Adipocyte (in vitro differentiated cells): Measurements from ENCODE around the gene PRSS21.

ENCODE experiments used
- DNase-seq: peaks from one replicate; pipeline ENCODE4 v3.0.0-alpha.2; 2015; ENCODE audit warnings: low read depth
- H3K27me3 ChIP-seq: replicated peaks from 2 replicates; pipeline ENCODE4 v1.7.0; 2013; ENCODE audit warnings: mild to moderate bottlenecking, low read length, moderate library complexity; ENCODE audit not compliant: control insufficient read depth, insufficient read depth
- H3K36me3 ChIP-seq: 2 replicates; pipeline ENCODE4 v1.7.0; 2013; ENCODE audit warnings: low read length, mild to moderate bottlenecking, moderate library complexity; ENCODE audit not compliant: control insufficient read depth, insufficient read depth, severe bottlenecking
- H3K4me1 ChIP-seq: 2 replicates; pipeline ENCODE4 v1.7.0; 2013; ENCODE audit warnings: mild to moderate bottlenecking, low read length, moderate library complexity; ENCODE audit not compliant: control insufficient read depth, insufficient read depth
- H3K4me3 ChIP-seq: 2 replicates; pipeline ENCODE4 v1.7.0; 2013; ENCODE audit warnings: mild to moderate bottlenecking, low read length, moderate library complexity
- H3K9ac ChIP-seq: 2 replicates; pipeline ENCODE4 v1.7.0; 2013; ENCODE audit warnings: mild to moderate bottlenecking, low read length, moderate library complexity
- H3K9me3 ChIP-seq: 2 replicates; pipeline ENCODE4 v1.7.0; 2013; ENCODE audit warnings: mild to moderate bottlenecking, low read length, moderate library complexity; ENCODE audit not compliant: control insufficient read depth

Gene PRSS21

DNA sequence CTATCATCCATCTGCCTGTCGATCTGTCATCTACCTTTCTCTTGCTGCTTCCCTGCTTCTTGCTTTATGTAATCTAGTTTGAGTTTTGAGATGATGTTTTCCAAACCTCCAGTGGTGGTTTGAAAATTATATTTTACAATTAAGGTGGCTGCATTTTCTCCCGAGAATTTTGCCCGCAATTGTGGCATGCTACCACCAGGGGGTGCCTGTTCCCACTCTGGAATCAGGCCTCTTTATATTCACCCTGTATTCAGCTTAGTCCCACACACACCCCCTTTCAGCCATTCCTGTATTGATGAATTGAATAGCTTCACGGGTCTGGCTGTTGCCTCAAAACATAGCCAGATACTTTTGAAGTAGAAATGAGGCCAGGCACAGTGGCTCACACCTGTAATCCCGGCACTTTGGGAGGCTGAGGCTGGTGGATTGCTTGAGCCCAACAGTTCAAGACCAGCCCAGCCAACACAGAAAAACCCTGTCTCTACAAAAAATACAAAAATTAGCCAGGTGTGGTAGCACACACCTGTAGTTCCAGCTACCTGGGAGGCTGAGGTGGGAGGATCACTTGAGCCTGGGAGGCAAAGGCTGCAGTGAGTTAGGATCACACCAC is 37.8 kb downstream of the PRSS21 start:
- peaks cover 8% of the 10 kb centered on the region for H3K9me3 ChIP-seq
- peaks cover 15% of the 10 kb centered on the region for H3K27me3 ChIP-seq
- no peak overlapping the region for H3K4me3 ChIP-seq
- no peak for DNase-seq
- H3K9ac ChIP-seq, result no peak overlapping the region
- H3K4me1 ChIP-seq, result no peaks in the 10 kb centered on the region
- H3K36me3 ChIP-seq, result no peaks in the 10 kb centered on the region

DNA sequence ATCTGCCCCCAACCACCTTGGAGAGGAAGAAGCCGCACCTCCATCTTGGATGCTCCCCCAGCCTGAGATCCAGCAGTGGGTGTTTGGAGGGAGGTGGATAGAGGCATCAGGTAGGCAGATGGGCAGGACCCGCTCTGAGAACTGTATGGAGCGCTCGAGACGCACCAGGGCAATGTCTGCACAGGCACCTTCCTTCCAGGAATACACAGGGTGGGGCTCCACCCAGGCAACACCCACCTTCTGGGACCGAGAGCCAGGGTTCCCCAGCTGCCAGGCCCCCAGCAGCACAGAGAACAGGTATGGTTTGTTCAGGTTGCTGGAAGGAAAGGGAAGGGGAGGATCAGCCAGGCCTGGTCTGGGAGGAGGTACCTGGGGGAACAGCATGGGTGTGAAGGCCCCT is 38.5 kb downstream of the PRSS21 start:
- no peak for DNase-seq
- no peaks in the 10 kb centered on the region for H3K4me1 ChIP-seq
- peaks cover 8% of the 10 kb centered on the region for H3K9me3 ChIP-seq

DNA sequence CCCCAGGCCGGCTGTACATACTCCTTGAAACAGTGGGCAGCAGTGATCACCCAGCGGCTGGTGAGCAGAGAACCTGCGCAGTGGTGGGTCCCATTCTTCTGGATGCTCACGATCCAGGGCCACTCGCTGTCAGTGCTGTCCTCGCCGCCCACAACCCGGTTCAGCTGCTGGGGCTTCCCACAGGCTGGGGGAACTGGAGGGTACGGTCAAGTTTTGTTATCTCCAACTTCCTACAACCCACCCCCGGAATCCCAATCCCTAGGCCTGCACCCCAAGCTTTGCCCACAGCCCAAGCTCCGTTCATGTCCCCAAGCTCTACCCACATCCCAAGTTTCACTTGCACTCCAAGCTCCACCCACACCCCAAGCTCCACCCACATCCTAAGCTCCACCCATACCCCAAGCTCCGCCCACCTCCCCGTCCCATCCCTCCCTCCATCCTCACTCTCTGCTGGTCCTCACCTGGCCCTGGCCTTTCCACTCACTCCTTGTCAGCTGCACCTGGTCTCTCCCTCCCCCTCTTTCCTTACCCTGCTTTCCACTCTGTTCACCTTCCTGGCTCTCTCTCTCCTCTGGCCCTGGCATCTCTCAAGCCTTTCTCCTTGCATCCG is 39.1 kb downstream of the PRSS21 start:
- peaks cover 12% of the 10 kb centered on the region for H3K9me3 ChIP-seq
- no peak overlapping the region for H3K4me3 ChIP-seq
- H3K27me3 ChIP-seq, result peaks cover 15% of the 10 kb centered on the region
- DNase-seq, result no peak
- H3K9ac ChIP-seq, result no peak overlapping the region
- H3K4me1 ChIP-seq, result no peaks in the 10 kb centered on the region
- H3K36me3 ChIP-seq, result no peaks in the 10 kb centered on the region

More for the DNA sequence above, 38.5 kb downstream of the PRSS21 start:
- no peaks in the 10 kb centered on the region for H3K36me3 ChIP-seq
- H3K4me3 ChIP-seq, result no peak overlapping the region
- peaks cover 15% of the 10 kb centered on the region for H3K27me3 ChIP-seq
- H3K9ac ChIP-seq, result no peak overlapping the region

DNA sequence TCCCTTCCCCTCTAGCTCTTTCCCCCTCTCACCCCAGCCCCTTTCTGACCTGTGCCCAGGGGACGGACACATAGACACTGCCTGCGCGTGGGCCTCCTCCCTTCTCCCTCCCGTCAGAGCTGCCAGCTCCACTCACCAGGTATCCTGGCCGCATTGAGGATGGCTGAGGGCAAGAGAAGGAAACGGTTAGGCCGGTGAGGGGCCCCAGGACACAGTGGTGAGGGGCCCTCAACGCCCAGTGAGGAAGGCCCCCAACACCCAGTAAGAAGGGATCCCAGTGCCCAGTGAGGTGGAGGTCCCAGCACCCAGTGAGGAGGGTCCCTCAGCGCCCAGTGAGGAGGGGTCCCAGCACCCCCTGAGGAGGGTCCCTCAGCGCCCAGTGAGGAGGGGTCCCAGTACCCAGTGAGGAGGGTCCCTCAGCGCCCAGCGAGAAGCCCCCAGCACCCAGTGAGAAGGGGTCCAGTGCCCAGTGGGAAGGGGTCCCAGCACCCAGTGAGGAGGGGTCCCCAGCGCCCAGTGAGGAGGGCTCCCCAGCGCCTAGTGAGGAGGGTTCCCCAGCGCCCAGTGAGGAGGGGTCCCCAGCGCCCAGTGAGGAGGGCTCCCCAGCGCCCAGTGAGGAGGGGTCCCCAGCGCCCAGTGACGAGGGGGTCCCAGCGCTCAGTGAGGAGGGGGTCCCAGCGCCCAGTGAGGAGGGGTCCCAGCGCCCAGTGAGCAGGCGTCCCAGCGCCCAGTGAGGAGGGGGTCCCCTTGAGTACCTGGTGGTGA is 39.8 kb downstream of the PRSS21 start:
- Histone ChIP-seq H3K36me3 (no peaks in the 10 kb centered on the region), H3K4me1 (no peaks in the 10 kb centered on the region), H3K9ac (no peak overlapping the region), H3K9me3 (peaks cover 15% of the 10 kb centered on the region), H3K4me3 (no peak overlapping the region), H3K27me3 (peaks cover 15% of the 10 kb centered on the region)
- no peak for DNase-seq

DNA sequence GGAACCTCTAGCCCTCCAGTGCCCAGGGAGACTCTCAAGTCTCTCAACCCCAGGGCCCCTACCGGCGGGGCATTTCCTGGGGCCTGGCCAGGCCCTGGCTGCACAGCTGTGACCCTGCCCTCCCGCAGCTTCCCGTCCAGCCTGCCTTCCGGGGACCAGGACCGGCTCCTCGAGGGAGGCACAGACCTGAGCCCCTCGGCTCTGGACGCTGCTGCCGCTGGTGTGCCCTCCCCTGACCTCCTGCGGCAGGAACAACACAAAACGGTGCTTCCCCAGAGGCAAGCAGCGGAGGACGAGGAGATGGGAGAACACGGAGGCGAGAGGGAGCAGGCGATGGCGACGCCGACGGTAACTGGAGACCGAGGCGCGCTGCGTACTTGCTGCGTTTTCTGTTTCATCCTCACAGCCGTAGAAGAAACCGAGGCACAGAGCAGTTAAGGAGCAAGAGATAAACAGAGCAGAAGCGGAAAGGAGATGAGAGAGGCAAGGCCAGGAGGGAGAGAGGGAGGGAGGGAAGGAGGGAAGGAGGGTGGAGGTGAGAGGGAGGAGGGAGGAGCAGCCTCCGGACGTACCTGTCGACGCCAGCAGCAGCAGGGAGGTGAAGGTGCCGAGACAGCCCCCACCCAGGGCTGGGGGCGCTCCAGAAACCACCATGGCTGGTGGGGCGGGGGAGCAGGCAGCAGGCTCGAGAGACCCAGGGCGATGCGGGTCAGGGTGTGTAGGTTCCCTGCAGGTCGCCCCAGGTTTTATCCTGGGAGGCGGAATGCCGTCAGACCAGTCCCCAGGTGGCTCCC is 40.6 kb downstream of the PRSS21 start, which contains the start of gene PRSS22:
PRSS22 (minus strand) TSS at position 720 of the 794 bp plus-strand sequence; CDS start at position 654, 66 bp downstream.
- Histone ChIP-seq H3K36me3 (no peaks in the 10 kb centered on the region), H3K9me3 (peaks cover 15% of the 10 kb centered on the region), H3K4me3 (no peak within 1 kb of the TSS), H3K9ac (no peak within 1 kb of the TSS), H3K27me3 (peaks cover 15% of the 10 kb centered on the region), H3K4me1 (no peaks in the 10 kb centered on the region)
- no peak for DNase-seq

DNA sequence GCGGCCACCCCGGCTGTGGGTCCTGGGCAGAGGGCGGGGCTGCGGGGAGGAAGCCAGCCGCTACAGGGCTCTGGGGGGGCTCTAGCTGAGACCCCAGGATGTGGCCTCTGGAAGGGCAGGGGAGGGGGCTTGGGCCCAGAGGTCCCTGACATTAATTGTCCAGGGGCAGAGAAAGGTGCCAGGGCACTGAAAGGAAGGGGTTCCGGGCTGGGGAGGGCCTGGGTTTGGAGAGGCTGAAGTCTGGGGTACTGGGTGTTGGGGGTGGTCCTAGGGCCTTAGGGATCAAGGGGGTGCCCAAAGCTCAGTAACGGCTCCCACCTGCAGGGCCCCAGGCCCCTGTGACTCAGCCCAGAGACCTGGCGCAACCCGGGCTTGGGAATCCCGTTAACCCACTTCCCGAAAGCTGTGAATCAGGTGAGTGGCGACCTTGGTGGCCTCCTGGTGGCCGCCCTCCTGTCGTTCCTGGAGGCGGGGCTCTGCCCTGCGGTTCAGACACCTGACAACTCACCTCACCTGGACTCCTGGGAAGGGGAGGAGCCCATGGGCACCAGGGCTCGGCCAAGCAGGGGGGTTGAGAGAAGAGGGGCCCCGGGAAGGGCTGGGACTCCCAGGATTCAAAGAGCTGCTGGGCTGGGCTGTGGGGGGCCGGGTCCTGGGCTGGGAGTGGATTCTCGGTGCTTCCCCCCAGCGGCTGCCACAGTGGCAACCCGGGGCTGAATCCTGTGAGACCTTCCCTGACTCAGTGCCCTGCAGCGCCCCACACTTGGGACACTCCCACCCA is 41.4 kb downstream of the PRSS21 start:
- H3K27me3 ChIP-seq, result peaks cover 15% of the 10 kb centered on the region
- no peaks in the 10 kb centered on the region for H3K4me1 ChIP-seq
- H3K36me3 ChIP-seq, result no peaks in the 10 kb centered on the region
- no peak overlapping the region for H3K9ac ChIP-seq
- DNase-seq, result no peak
- peaks cover 15% of the 10 kb centered on the region for H3K9me3 ChIP-seq
- no peak overlapping the region for H3K4me3 ChIP-seq

DNA sequence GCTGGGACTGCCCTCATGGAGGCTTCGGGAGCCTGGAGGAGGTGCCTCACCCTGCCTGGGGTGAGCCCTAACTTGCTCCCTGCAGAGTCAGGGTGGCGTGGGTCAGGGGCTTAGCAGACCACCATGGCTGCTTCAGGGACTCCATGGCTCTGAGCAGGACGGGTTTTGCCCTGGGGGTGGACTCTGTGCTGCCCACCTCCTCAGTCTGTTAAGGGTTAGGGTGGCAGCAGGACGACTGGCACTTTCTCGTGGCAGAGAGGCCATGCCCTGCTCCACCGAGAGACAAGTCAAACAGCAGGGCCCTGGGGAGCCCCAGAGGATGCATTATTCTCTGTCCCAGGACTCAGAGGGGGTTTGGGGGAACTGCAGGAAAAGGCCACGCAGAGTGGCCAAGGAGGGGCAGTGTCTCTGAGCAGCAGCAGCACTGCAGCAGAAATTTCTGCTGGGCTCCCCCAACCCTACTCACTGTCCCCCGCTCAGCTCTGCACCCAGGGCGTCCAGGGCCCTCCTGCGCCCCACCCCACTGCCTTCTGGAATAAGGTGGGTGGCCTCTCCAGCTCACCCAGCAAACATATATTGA is 42.7 kb downstream of the PRSS21 start:
- Histone ChIP-seq H3K27me3 (peaks cover 9% of the 10 kb centered on the region), H3K9ac (no peak overlapping the region)

DNA sequence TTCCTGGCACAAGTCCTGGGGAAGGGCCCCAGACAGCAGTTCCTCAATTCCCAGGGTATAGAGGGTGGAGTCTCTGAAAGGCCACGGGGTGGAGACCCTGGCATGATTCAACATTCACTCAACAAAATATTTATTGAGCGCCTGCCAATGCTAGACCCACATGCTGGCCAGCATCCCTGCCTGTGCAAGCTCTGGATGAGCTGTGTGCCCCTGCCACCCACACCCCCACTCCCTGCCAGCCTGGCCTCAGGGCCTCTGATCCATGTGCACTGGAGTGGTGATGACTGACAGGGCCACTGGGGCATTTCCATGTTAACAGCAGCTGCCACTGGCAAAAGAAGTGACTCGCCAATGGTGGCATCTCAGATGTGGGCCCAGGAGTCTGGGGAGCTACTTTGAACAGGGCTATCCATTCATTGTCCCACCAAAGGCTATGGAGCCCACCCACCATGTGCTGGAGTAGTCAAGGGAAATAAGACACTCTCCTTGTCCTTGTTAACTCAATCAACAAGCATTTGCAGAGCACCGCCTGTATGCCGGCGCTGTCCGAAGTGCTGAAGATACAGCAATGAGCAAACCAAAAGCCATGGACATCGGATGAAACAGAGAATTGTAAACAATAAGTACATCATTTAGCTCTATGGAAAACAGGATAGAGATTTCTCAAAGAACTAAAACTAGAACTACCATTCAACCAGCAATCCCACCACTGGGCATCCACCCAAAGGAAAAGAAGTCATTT is 44.0 kb downstream of the PRSS21 start:
- H3K9me3 ChIP-seq, result peaks cover 8% of the 10 kb centered on the region
- no peak overlapping the region for H3K9ac ChIP-seq
- no peak overlapping the region for H3K4me3 ChIP-seq
- peaks cover 9% of the 10 kb centered on the region for H3K27me3 ChIP-seq
- no peak for DNase-seq
- H3K4me1 ChIP-seq, result no peaks in the 10 kb centered on the region
- H3K36me3 ChIP-seq, result no peaks in the 10 kb centered on the region

More for the DNA sequence above, 42.7 kb downstream of the PRSS21 start:
- Histone ChIP-seq H3K4me3 (no peak overlapping the region), H3K36me3 (no peaks in the 10 kb centered on the region), H3K9me3 (peaks cover 8% of the 10 kb centered on the region), H3K4me1 (no peaks in the 10 kb centered on the region)
- no peak for DNase-seq

DNA sequence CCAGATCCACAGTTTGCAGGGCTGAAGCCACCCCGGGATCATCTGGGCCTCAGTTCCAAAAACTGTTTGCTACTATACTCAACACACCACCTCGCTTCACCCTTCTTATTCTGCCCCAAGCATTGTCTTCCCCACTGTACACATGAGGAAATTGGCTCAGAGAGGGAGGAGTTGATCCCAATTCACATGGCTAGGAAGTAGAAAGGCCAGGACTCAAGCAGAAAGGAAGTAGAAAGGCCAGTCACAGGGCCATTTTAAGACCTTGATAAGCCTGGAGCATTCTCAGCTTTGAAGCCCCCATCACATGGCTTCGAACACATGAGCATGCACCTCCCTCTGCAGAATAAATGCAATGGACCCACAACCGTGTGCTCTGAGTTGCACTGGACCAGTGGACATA is 48.6 kb downstream of the PRSS21 start:
- DNase-seq, result no peak
- H3K27me3 ChIP-seq, result no peaks in the 10 kb centered on the region

DNA sequence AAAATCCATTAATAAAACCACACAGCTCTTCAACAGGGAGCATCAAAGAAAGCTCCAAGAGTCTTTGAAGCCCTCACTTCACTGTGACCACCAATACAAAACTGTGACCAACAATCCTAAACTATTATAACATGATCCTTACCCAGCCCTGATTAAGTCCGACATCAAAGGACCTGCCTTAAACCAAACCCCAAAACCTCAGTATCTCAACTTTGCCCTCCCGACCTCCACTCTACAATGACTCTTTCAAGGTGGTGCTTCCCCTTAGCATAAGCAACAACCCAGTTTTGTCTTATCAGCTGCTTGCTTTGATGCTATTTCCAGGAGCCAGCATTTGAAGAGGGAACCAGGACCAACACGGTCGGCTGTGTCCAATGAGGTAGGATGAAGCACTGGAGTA is 49.4 kb downstream of the PRSS21 start:
- no peak overlapping the region for H3K4me3 ChIP-seq
- H3K9ac ChIP-seq, result no peak overlapping the region
- H3K36me3 ChIP-seq, result no peaks in the 10 kb centered on the region
- H3K4me1 ChIP-seq, result peaks cover 4% of the 10 kb centered on the region
- DNase-seq, result no peak
- H3K27me3 ChIP-seq, result no peaks in the 10 kb centered on the region
- peaks cover 1% of the 10 kb centered on the region for H3K9me3 ChIP-seq

More for the DNA sequence above, 48.6 kb downstream of the PRSS21 start:
- Histone ChIP-seq H3K4me3 (no peak overlapping the region), H3K36me3 (no peaks in the 10 kb centered on the region), H3K4me1 (peaks cover 4% of the 10 kb centered on the region), H3K9me3 (peaks cover 8% of the 10 kb centered on the region), H3K9ac (no peak overlapping the region)
